Activated naive CD4-positive, alpha-beta T cell treated with anti-CD3 and anti-CD28 coated beads, Interleukin-2, amount 50 U/mL, for 16 hours (primary cell): ENCODE measurements around the gene BLM.
"Not testable (repeated sequence)": the region's sequence is repeated elsewhere in the genome, so short reads cannot be mapped to it uniquely, and the experiment has no call there.

Experiments
- DNase-seq: peaks from one replicate; pipeline ENCODE4 v3.0.0-alpha.2; 2020

The BLM gene

DNA sequence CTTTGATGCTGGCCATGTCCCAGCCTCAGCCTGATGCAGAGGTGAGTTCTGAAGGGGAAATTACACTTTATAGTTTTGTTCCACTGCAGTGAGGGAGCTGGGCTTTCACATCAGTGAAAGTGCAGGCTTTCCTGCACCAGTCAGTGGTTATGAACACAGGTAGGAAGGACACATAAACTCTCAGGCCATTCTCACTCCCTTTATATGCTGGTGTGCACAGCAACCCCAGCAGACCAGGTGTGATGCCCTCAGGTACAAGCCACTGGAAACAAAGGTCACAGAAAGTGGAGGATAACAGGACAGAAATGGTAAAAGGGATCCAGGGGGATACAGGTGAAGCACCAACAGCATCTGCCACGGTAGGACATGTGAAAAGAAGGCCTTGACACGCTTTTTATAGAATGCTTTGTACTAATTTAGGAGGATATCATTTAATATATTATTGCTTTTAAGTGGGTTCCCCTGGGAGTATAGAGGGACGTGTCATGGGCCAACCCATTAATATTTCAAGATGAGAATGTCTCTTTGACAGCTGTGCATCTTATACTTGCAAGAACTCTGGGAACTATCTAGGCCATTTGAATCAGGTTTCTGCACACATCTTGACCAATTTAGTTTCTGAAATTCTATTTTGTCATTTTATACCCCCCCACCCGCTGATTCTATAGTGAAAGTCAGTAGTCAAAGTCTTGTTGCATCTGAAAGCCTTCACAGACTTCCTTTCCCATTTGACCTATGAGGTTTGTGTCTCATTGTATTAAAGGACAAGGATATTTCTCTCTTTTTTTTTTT is 25.0 kb upstream of the BLM start:
- DNase-seq: no peak

DNA sequence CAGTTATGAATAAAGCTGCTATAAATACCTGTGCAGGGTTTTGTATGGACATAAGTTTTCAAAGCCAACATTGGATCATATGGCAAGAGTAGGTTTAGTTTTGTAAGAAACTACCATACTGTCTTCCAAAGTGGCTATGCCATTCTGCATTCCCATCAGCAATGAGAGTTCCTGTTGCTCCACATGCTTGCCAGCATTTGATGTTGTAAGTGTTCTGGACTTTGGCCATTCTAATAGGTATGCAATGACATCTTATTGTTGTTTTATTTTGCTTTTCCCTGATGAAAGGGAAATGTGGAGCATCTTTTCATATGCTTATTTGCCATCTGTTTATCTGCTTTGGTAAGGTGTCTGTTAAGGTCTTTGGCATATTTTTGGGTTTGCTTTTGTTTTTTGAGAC is 22.2 kb upstream of the BLM start:
- DNase-seq: no peak

DNA sequence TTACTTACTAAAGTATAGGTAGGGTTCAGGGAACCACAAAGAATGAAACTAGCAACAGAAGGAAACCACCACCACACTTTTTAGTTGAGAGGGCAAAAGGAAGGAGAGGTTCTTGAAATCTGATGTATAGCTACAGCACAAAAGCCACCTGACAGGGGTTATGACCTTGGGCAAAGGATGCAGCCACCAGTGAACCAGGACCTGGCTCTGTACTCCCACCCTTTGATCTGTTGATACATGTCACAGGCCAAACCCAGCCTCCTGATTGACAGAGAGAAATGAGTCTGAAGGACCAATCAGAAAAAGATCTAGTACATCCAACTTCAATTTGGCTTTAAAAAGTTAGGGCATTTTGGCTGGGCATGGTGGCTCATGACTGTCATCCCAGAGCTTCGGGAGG is 20.0 kb upstream of the BLM start:
- DNase-seq: no peak

DNA sequence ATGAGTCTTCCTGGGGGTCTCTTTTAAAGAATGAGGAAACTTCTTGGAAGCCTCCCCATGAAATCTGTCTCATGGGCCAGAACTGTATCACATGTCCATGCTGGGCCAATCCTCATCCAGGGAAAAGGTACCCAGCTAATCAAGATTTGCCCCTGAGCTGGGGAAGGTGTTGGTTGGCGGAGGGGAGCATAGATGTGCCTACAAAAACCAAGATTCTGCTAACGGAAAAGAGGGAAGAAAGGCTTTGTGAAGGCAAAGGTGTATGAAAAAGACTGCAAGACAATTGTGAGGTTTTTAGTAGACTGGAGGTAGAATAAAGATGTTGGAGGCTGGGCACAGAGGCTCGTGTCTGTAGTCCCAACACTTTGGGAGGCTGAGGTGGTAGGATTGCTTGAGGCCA is 18.5 kb upstream of the BLM start:
- no peak for DNase-seq

DNA sequence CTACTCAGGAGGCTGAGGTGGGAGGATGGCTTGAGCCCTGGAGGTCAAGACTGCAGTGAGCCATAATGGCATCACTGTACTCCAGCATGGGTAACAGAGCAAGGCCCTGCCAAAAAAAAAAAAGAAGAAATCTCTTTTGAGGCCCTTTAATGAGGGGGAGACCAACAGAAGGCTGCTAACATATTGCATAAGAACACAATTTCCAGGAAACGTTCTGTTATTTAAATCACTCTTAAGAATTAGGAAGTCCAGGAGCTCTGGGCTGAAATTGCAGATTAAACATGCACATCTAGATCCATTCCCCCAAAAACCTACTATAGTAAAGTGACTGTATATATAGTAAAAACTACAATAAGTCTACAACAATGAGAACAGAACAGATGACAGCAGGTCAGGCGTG is 16.1 kb upstream of the BLM start:
- DNase-seq: no peak

DNA sequence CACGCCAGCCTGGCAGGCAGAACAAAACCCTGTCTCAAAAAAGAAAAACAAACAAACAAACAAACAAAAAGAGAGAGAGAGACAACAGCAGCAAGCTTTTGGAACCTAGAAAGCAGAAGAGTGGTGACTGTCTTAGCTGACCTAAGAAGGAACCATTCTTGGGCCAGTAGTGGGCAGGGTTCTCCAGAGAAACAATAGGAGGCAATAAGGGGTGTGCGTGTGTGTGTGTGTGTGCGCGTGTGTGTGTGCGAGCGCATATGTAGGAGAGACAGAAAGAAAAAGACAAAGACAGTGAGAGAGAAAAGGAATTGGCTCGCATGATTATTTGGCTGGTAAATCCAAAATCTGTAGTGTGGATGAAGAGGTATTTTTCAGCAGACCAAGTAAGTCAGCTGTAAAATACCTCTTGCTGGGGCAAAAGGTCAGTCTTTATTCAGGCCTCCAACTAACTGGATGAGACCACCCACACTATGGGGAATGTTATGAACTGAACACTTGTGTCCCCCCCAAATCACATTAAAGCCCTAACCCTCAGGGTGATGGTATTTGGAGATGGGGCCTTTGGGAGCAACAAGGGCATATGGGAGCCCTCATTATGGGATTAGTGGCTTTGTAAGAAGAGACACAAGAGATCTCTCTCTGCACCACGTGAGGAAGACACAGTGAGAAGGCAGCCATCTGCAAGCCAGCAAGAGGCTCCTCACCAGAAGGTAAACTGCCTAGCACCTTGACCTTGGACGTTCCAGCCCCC is 15.1 kb upstream of the BLM start:
- no peak for DNase-seq

DNA sequence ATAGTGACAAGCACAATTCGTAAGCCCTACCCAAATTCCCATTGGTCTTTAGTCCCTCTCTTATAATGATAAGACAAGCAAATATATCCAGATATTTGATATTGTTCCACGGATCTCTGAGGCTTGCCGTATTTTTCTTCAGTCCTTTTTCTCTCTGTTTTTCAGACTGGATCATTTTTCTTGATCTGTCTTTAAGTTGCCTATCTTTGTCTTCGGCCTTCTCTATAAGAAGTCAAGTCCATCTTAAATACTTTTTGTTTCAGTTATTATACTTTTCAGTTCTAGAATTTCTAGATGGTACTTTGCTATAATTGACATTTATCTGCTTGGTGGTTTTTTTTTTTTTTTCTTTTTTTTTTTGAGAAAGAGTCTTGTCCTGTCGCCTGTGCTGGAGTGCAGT is 13.7 kb upstream of the BLM start:
- no peak for DNase-seq

DNA sequence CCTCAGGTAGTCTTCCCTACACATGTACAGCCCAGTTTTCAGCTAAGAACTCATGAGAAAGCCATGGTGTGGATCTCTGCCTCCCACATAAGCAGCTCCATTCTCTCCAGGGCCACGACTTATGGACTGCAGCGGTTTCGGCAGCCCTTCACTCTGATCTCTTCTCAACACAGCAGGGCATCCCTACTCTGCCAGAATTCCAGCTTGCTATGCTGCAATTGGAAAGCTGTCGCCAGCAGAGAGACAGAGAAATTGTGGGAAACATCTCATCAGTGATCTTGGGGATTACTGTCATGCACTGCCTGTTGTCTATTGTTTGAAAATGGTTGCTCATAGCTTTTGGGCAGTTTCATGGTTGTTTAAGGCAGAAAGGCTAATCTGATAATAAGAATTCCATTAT is 11.9 kb upstream of the BLM start:
- no peak for DNase-seq

DNA sequence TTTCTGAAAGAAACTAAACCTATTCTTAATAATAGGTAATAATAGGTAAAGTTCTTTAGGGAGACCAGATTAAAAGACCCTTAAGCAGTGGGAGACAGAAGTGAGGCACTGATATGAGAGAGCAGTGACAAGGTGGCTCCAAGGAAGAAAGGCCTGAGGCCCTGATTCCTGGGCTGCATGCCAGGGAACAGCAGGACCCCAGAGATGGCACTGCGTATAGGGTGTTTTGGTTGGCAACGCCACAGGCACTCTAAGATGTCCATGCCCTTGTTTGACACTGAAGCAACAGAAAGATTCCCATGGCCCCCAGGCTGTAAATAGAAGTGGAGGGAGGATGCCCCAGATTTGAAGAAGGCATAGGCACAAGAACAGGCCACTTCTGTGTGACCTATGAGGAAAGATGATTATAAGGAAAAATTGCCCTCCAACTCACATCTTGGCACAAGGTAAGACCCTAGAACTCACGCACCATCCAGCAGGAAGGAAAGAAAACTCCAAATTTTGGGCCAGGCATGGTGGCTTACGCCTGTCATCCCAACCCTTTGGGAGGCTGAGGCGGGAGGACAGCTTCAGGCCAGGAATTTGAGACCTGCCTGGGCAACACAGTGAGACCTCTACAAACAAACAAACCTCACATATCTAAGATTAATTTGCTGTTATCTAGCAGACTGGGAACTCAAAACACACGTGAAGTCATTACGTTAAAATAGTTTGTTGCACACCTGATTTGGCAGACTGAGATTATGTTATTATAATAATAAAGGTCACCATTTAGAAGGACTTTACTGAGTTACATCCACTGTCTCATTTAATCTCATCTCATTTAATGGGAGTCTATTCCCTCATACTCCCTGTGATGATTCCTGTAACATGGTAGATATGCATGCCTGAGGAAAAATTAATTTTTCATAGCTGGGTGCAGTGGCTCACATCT is 10.5 kb upstream of the BLM start:
- no peak for DNase-seq

DNA sequence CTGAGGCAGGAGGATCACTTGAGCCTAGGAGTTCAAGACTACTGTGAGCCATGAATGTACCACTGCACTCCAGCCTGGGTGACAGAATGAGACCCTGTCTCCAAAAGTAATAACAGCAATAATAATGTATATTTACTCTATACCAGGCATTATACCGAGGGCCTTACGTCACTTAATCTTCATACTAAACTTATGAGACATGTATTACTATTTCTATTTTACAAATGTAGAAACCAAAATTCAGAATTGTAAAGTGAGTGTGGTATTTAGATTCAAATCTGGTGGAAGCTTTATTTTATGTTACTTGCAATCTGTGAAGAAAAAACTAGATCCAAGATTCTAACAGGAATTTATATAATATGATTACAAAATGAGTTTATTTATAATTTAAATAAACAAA is 9.7 kb upstream of the BLM start:
- no peak for DNase-seq

DNA sequence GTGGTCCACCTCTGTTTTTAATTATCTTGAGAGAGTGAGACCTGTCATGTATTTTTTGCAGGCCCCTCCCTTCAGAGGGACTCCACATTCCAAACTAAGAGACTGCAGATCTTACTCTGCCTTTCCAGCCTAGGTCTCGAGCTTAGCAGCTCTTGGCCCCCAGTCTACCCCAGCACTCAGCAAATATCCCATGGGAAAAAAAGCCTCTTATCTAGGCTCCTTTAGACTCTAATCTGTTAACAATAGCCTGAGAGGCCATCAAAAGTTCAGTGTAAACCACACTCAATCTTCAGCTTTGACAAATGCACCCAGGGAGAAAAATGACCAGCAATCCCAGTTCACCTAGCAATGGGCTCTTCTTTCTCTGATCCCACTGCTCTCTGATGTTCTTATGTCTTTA is 8.6 kb upstream of the BLM start:
- no peak for DNase-seq

DNA sequence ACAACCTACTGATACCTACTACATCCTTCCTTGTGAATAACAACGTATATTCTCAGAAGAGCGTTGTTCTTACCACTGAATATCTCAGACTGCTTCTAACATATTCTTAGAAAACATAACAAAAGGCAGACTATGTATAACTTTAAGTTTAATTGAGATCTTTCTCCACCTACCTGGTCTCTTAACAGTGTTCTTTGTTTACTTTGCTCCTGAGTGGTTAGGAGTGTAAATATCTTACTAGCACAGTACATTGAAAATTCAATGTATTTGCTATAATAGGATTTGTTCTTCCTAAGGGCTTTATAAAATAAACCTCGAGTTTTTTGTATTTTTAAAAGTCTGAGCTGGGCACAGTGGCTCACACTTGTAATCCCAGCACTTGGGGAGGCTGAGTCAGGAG is 7.9 kb upstream of the BLM start:
- no peak for DNase-seq

DNA sequence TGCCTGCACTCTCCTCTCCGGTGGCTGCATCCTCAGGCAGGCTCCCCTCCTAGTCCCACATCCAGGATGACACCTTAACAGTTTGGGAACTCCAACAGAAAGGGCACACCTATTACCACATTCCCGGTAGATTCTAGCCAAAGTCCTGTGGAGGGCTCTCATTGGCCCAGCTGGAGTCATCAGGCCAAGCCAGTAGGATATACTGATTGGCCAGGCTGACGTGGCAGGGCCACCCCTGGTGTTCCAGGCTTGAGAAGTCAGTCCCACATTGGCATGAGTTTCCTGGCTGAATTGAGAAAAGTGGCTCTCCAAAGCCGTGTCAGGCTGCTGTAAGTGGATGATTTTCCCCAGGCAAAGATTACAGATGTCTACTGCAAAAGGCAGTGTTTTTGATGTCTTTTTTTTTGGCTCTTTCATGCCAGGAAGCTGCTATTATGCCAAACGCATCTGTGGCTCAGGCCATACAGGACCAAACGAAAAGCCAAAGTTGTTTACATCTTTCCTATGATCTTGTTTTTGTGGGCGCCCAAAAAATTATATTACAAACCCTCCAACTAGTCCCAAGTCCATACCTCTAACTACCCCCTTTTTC is 6.6 kb upstream of the BLM start:
- no peak for DNase-seq

DNA sequence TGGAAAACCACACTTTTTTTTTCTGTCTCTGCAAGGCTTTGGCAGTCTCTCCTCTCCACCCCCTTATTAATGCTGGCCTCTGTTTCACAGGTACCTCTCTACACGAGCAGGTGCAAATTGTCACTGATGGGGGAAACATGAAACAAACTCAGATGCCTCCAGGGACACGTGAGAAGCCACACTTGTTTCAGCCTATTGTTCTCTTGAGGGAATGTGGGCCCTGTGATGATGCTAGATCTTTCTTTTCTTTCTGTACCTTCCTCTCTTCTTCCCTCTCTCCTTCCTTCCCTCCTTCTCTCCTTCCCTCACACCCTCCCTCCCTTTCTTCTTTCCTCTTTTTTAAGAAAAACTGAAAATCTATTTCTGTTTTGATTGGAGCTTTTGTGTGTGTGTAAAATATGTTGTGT is 5.7 kb upstream of the BLM start:
- no peak for DNase-seq

DNA sequence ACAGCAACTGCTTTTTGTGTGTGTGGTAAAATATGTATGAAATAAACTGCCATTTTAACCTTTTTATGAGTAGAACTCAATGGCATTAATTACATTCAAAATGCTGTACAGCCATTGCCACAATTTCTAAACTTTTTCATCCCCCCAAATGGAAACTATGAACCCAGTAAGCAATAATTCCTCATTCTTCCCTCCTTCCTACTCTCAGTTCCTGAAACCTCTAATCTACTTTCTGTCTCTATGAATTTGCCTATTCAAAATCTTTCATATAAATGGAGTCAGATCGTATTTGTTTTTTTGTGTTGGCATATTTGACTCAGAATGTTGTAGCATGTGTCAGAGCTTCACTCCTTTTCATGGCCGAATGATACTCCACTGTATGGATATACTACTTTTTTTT is 5.3 kb upstream of the BLM start:
- no peak for DNase-seq

DNA sequence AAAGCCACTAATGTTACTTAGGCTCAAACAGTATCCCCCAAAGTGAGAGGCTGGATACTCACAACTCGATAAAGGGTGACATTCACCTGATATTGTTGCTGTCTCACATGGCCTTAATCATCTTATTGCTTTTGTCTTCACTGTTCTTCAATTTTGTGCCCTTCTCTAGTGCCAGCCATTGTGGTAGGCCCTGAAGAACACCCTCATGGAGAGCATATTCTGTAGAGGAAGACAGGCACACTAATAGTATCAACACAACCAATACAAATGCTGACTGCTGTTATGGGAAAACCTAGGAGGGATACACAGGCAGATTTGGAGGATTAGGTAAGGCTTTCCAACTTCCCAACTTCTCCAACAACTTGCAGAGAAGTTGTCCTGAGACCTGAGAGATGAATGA is 4.1 kb upstream of the BLM start:
- DNase-seq: no peak

DNA sequence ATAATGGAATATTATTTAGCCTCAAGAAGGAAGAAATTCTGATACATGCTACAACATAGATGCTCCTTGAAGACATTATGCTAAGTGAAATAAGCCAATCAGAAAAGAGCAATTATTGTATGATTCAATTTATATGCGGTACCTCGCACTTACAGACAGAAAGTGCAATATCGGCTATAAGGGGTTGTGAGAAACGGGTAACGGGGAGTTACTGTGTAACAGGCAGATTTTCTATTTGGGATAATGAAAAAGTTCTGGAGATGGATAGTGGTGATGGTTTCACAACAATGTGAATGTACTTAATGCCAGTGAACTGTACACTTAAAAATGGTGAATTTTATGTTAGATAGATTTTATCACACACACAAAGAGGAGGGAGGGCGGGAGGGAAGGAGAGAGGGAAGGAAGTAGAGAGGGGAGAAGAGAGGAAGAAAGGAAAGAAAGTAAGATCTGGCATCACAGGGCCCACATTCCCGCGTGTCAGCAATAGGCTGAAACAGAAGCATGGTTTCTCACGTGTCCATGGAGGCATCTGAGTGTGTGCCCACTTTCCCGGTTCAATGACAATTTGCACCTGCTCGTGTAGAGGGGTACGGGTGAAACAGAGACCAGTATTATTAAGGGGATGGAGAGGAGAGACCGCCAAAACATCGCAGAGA is 700 bp upstream of the BLM start:
- DNase-seq: no peak

DNA sequence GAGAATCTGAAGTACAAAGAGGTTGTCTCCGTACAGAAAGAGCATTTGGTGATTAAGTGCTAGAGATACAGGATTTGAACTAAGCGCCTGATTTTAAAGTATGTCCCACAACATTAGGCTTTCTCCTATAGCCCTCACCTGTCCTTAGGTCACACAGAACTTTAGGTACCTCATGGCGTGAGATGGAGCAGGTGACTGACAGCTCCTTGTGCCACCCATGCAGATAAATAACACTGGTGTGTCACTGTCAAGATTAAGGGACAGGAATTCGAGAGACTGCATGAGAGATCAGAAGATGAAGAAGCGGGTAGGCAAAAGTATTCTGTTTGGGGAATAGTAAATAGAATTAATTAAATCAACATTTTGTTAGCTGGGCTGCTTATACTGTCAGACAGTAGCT is 1.1 kb downstream of the BLM start:
- no peak for DNase-seq

DNA sequence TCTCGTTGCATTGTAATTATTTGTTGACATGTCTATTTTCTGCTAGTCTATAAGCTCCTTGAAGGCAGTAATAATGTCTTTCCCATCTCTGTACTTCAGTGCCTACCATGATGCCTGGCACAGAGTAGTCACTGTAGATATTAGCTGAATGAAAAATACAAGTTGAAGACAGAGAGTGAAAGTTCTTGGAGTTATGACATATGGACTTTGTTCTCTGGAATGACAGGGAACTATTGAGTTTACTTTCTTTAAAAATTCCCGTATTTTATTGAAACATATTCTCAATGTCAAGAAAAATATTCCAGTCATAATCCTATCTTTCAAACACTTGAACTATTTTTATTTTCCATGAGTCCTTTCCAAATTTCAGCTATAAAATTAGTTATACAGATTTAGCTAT is 3.0 kb downstream of the BLM start:
- no peak for DNase-seq

DNA sequence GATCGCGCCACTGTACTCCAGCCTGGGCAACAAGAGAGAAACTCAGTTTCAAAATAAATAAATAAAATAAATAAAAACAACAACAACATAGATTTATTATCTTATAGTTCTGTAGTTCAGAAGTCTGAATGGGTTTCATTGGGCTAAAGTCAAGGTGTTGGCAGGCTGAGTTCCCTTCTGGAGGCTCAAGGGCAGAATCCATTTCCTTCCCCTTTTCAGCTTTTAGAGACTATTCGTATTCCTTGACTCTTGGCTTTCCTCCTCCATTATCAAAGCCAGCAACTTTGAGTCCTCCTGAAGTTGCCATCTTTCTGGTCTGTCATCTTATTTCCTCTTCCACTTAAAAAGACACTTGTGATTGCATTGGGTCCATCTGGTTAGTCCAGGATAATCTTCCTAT is 12.1 kb downstream of the BLM start:
- no peak for DNase-seq

DNA sequence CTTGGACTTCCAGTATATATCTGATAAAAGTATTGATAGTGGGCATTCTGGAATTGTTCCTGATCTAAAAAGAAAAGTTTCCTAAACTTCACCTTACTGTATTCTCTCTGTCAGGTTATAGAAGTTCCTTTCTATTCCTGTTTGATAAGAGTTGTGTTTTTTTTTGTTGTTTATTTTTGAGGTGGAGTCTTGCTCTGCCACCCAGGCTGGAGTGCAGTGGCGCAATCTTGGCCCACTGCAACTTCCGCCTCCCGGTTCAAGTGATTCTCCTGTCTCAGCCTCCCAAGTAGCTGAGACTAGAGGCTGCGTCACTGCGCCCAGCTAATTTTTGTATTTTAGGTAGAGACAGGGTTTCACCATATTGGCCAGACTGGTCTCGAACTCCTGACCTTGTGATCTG is 13.1 kb downstream of the BLM start:
- no peak for DNase-seq

DNA sequence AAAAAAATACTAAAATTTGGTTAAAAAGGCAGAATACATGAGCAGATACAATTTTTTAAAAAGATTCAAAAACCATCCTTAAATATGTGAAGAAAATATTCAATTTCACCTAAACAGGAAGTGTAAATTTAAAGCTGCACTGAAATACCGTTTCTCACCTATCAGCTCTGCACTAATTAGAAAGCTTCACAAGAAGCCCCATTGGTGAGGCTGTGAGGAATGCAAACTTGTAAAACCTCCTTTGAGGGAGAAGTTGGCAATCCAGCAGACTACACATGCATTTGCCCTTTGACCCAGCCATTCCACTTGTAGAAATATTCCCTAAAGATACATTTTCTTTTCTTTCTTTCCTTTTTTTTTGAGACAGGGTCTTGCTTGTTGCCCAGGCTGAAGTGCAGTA is 18.8 kb downstream of the BLM start:
- DNase-seq: no peak

DNA sequence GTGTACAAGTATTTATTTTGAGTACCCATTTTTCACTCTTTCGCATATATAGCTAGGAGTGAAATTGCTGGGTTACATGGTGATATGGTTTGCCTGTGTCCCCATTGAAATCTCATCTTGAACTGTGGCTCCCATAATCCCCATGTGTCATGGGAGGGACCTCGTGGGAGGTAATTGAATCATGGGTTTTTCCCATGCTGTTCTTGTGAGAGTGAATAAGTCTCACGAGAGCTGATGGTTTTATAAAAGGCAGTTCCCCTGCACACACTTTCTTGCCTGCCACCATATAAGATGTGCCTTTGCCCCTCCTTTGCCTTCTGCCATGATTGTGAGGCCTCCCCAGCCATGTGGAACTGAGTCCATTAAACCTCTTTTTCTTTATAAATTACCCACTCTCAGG is 23.4 kb downstream of the BLM start:
- DNase-seq: not testable (repeated sequence)
